Measurements from ENCODE around the gene SLC22A12. TPM values are rescaled to one million over a fixed set of nuclear protein-coding genes. Genes with fewer than 3 reads are reported as not detected.

The SLC22A12 gene
- polyA plus RNA-seq, 3 donors: 3.1 to 5.7 (median 5.6) TPM

GRCh38 chr11:64621283-64622019 lies 30.4 kb downstream of the SLC22A12 start:
- DNase-seq: no peak

GRCh38 chr11:64622681-64623080 lies 31.7 kb downstream of the SLC22A12 start:
- DNase-seq: no peak

GRCh38 chr11:64624883-64625481 lies 34.0 kb downstream of the SLC22A12 start:
- no peak for DNase-seq

- DNase-seq: no peak
Measured at GRCh38 chr11:64626637-64627036, 35.6 kb downstream of the SLC22A12 start.

GRCh38 chr11:64627371-64627770 lies 36.4 kb downstream of the SLC22A12 start:
- DNase-seq: no peak

GRCh38 chr11:64628596-64628995 lies 37.6 kb downstream of the SLC22A12 start:
- DNase-seq: no peak

GRCh38 chr11:64629103-64629502 lies 38.1 kb downstream of the SLC22A12 start:
- no peak for DNase-seq

- DNase-seq: no peak
Measured at GRCh38 chr11:64629796-64630562, 39.0 kb downstream of the SLC22A12 start.

GRCh38 chr11:64631675-64632074 lies 40.7 kb downstream of the SLC22A12 start:
- no peak for DNase-seq

GRCh38 chr11:64632237-64632636 lies 41.2 kb downstream of the SLC22A12 start:
- DNase-seq: no peak

- no peak for DNase-seq
Measured at GRCh38 chr11:64632654-64633053, 41.6 kb downstream of the SLC22A12 start.

- DNase-seq: no peak
Measured at GRCh38 chr11:64633555-64634159, 42.6 kb downstream of the SLC22A12 start.

GRCh38 chr11:64637334-64638017 lies 46.5 kb downstream of the SLC22A12 start:
- DNase-seq: no peak

- DNase-seq: peak; percentile 74
Measured at GRCh38 chr11:64638018-64638665, 47.1 kb downstream of the SLC22A12 start.

- no peak for DNase-seq
Measured at GRCh38 chr11:64638829-64639228, 47.8 kb downstream of the SLC22A12 start.

GRCh38 chr11:64639885-64640284 lies 48.9 kb downstream of the SLC22A12 start:
- no peak for DNase-seq

GRCh38 chr11:64641596-64642417 lies 50.8 kb downstream of the SLC22A12 start:
- DNase-seq: no peak

- no peak for DNase-seq
Measured at GRCh38 chr11:64642418-64642735, 51.4 kb downstream of the SLC22A12 start.

GRCh38 chr11:64642871-64643255 lies 51.8 kb downstream of the SLC22A12 start:
- DNase-seq: no peak

GRCh38 chr11:64643256-64643881 lies 52.3 kb downstream of the SLC22A12 start:
- no peak for DNase-seq
